HCT116 (cell line): ENCODE measurements around the gene LRRC14B.

Experiments used
- EZH2 ChIP-seq: fragments of 200-600 bp; sonication (generic); IDR thresholded peaks from 2 replicates; pipeline ENCODE4 v1.6.1; 2017; ENCODE audit warnings: antibody characterized with exemption, mixed run types
- POLR2A ChIP-seq: IDR thresholded peaks from 2 replicates; pipeline ENCODE4 v1.7.0; 2011; ENCODE audit warnings: borderline replicate concordance; ENCODE audit not compliant: insufficient read depth, insufficient read length; ENCODE audit errors: extremely low read depth
- YY1 ChIP-seq: IDR thresholded peaks from 2 replicates; pipeline ENCODE4 v1.6.1; 2011; ENCODE audit warnings: low read length, low read depth, moderate library complexity, mild to moderate bottlenecking; ENCODE audit not compliant: insufficient replicate concordance; ENCODE audit errors: extremely low read depth
- ZNF274 ChIP-seq: fragments of 200-500 bp; sonication (Bioruptor generic); IDR thresholded peaks from 2 replicates; pipeline ENCODE4 v1.6.1; 2014; ENCODE audit warnings: mild to moderate bottlenecking, low read depth, low read length, inconsistent platforms
- TF ChIP-seq, protein P1 (sequence below), 3 experiments: fragments of 200-600 bp in 1 of 3; sonication (generic) in 1 of 3; IDR thresholded peaks in 2 of 3; conservative IDR thresholded peaks in 1 of 3; 2 replicates each; pipeline ENCODE4 v1.5.1; 2012 to 2017; ENCODE audit warnings: low read depth in 2 of 3, low read length in 2 of 3, antibody characterized with exemption in 1 of 3, borderline replicate concordance in 1 of 3, control low read depth in 1 of 3, mild to moderate bottlenecking in 1 of 3, mixed read lengths in 1 of 3, mixed run types in 1 of 3, moderate library complexity in 1 of 3; ENCODE audit not compliant: insufficient read depth in 1 of 3
- TF ChIP-seq, protein P2 (sequence below): IDR thresholded peaks from 2 replicates; pipeline ENCODE4 v1.6.1; 2012

DNA sequence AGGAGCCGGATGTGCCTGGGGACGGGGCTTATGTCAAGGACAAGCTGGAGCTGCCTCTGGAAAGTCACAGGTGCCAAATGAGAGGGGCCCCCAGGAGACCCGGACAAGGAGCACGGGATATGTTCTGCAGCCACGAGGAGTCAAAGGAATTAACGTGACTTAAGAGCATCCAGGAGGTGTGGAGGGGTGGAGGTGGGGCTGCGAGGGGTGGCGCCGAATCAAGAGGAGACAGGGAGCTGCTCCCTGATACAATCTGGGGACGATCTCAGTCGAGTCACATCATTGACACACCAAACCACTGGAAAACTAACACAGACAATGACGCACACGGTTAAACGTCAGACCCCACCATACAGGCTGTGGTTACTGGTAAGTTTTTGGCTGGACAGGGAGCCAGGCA lies 16.3 kb downstream of the LRRC14B start:
- TF ChIP-seq, protein P1, sequence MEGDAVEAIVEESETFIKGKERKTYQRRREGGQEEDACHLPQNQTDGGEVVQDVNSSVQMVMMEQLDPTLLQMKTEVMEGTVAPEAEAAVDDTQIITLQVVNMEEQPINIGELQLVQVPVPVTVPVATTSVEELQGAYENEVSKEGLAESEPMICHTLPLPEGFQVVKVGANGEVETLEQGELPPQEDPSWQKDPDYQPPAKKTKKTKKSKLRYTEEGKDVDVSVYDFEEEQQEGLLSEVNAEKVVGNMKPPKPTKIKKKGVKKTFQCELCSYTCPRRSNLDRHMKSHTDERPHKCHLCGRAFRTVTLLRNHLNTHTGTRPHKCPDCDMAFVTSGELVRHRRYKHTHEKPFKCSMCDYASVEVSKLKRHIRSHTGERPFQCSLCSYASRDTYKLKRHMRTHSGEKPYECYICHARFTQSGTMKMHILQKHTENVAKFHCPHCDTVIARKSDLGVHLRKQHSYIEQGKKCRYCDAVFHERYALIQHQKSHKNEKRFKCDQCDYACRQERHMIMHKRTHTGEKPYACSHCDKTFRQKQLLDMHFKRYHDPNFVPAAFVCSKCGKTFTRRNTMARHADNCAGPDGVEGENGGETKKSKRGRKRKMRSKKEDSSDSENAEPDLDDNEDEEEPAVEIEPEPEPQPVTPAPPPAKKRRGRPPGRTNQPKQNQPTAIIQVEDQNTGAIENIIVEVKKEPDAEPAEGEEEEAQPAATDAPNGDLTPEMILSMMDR (IDR thresholded peaks at IDR 0.05 in 2 of 3, conservative IDR thresholded peaks at IDR 0.05 in 1 of 3; ENCODE audit: borderline replicate concordance in 1 of 3, insufficient read depth in 1 of 3, low read depth in 2 of 3, low read length in 2 of 3), result no peak
- TF ChIP-seq EZH2, result no peak
- no peak for TF ChIP-seq POLR2A
- TF ChIP-seq, protein P2, sequence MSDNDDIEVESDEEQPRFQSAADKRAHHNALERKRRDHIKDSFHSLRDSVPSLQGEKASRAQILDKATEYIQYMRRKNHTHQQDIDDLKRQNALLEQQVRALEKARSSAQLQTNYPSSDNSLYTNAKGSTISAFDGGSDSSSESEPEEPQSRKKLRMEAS, result no peak
- no peak for TF ChIP-seq YY1
- TF ChIP-seq ZNF274, result no peak
